Central memory CD4-positive, alpha-beta T cell (primary cell): ENCODE measurements around the gene SEPHS1.
"Not testable (repeated sequence)": the region's sequence is repeated elsewhere in the genome, so short reads cannot be mapped to it uniquely, and the experiment has no call there.

Experiments used
- DNase-seq: peaks from one replicate; pipeline ENCODE4 v3.0.0; 2022

SEPHS1 gene

DNA sequence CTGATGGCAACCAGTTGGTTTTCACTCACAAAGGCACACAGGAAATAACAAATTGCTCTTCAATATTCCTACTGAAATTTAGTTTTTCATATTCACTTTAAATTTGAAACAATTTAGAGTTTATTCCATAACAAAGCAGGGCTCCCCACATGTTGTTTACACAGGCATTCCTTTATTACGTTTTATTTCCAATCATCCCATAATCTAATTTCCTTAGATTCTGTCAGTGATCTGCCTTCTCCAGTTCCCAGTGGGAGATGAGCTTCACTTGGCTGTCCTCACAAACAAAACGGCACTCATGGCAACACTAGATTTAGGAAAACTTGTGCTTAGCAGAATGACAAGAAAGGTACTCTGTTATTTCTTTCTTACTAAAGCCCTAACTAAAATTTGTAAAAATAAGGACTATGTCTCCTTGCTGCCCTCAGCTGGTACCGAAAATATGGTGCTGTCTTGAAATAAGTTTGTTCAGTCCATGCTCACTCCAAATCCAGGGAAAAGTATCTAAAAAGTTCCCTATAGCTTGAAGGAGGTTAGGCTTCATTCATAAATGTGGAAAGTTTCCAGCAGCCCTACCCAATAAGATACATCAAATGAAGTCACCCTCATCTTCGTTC is 71.2 kb downstream of the SEPHS1 start:
- DNase-seq: no peak

- not testable (repeated sequence) for DNase-seq
These were observed 71.9 kb downstream of the SEPHS1 start for GRCh38 chr10:13276146-13276545.

DNA sequence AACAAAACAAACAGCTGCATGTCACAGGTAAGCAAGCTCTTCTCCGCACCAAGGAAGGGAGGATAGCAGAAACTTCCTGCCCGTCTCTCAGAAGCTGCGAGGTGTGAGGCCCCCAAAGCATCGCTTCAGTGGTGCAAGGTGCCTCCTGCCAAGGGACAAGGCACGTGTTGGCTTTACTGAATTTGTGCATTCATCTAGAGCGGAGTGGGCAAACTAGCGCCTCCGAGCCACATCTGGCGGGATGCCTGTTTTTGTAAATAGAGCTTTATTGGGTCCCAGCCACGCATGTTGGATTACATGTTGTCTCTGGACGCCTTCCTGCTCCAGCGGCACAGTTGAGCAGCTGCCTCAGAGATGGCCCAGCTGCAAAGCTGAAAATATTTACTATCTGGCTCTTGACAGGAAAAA is 75.9 kb downstream of the SEPHS1 start:
- DNase-seq: no peak

GRCh38 chr10:13271552-13272163 is 76.4 kb downstream of the SEPHS1 start:
- peak; percentile 42 for DNase-seq

DNA sequence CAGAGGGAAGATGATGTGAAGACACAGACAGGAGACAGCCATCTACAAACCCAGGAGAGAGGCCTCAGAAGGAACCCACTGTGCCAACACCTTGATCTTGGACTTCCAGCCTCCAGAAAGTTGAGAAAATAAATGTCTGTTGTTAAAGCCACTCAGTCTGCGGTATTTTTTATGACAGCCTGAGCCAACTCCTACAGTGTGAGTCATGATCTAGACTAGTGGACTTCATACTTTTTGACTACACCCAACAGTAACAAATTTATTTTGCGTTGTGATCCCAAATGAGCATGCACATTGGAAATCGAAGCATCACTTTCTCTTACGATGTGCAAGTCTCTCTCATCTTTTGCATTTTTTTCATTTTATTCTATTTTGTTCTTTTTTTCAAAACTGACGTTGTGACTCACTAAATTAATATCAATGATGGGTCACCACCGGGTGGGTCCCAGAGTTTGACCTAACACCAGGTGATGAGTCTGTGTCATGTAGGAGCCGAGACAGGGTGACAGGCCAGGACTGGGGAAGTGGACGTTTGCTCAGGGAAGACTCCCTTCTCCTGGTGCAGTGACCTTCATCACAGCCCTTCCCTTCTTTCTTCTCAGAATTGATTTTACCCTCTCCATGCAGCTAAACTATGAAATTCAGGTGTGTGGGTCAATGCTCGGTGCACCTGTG is 77.1 kb downstream of the SEPHS1 start:
- no peak for DNase-seq

DNA sequence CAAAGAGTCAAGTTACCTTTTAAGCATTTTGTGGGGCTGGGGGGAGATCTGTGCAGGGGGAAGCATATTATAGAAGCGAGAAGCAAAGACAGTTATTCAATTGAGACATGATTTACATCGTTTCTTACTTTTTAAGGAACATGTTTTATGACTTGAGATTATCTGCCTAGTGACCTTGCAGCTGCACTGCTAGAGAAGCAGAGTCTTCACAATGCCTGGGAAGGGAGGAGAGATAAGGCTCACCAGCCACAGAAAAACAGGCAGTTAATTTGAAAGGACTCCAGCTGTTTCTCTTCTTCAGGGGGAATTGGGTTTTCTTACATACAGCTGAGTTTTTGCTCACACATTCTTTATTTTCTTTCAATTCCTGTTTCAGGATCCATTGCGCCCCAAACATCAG is 79.3 kb downstream of the SEPHS1 start:
- no peak for DNase-seq

DNA sequence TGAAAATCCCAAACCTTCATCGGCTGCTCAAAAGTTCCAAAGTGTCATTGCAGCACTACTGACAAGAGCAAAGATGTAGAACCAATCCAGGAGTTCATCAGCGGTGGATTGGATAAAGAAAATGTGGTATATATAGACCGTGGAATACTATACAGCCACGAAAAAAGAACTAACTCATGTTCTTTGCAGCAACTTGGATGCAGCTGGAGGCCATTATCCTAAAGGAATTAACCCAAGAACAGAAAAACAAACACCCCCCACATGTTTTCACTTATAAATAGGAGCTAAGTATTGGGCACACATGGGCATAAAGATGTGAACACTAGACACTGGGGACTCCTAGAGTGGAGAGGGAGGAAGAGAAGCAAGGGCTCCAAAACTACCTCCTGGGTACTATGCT is 79.8 kb downstream of the SEPHS1 start:
- no peak for DNase-seq
